SU-DHL-6 (cell line): ENCODE data around the gene TNFRSF9.

Experiments
- CTCF ChIP-seq: fragments of 200-600 bp; sonication (generic); IDR thresholded peaks from one replicate; pipeline ENCODE4 v1.5.1; 2017; ENCODE audit warnings: antibody characterized with exemption, mild to moderate bottlenecking, low read length, moderate library complexity; ENCODE audit not compliant: insufficient read depth, poor library complexity, severe bottlenecking
- EZH2phosphoT487 ChIP-seq: fragments of 200-600 bp; sonication (generic), shearing (Covaris generic); conservative IDR thresholded peaks from 2 replicates; pipeline ENCODE4 v1.6.1; 2018; ENCODE audit warnings: mild to moderate bottlenecking, antibody characterized with exemption, low read length, moderate library complexity, mixed read lengths

- TF ChIP-seq CTCF (no peak), EZH2phosphoT487 (no peak)
These were observed 18.3 kb downstream of the TNFRSF9 start for GRCh38 chr1:7922301-7922700.
